Stimulated activated CD4-positive, alpha-beta T cell treated with anti-CD3 and anti-CD28 coated beads, Interleukin-2, amount 100 ng/mL, for 48 hours (primary cell): ENCODE results near the gene ATG10.
"Not testable (repeated sequence)": the region's sequence is repeated elsewhere in the genome, so short reads cannot be mapped to it uniquely, and the experiment has no call there.

ENCODE experiments used
- DNase-seq, 2 donors: peaks; one replicate each; pipeline ENCODE4 v3.0.0-alpha.2; 2020

The ATG10 gene

GRCh38 chr5:82058710-82059109 lies 86.9 kb downstream of the ATG10 start:
- no peak for DNase-seq

GRCh38 chr5:82066791-82067190 lies 95.0 kb downstream of the ATG10 start:
- no peak for DNase-seq

DNA sequence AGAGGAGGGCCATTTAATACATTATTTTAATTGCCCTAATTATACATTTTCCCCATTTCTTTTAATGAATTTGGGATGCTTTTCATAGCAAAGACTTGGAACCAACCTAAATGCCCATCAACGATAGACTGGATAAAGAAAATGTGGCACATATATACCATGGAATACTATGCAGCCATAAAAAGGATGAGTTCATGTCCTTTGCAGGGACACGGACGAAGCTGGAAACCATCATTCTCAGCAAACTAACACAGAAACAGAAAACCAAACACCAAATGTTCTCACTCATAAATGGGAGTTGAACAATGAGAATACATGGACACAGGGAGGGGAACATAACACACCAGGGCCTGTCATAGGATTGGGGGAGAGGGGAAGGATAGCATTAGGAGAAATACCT lies 96.2 kb downstream of the ATG10 start:
- DNase-seq, result not testable (repeated sequence)

DNA sequence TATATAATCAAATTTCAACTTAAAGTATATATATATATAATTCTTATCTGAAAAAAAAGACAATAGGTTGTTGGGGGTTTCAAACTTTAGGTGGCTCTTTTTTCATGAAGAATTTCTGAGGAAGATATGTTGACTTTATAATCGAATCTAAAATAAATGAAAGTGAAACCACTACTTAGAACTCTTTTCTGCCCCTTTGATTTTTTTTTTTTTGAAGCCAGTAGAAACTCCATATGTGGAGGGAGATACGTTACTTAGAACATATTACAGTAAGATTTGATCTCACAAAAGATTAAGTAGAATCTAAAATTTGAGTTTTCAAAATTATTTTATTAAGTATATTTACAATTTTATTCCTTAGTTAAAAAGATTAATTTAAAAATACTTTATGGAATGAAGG lies 96.9 kb downstream of the ATG10 start:
- DNase-seq, result no peak

DNA sequence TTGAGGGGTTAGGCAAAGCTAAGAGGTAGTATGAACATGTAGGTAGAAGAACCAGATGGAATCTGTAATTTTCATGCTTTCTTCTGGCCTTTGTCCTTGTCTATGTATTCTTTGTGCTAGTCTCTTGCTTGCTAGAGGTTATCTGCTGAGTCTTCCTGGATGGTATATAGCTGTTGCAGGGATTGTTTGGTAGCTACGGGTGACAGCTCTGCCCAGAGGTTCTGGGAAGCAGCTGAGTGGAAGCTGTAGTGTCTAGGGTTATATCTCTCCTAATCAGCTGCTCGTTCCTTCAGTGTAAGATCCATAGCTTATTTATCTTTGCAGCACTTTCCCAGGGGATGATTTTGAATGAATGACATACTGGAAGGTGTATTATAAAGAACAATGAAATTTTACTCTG lies 100.3 kb downstream of the ATG10 start:
- DNase-seq, result no peak

- no peak for DNase-seq
These were observed 101.4 kb downstream of the ATG10 start for GRCh38 chr5:82073179-82073578.

GRCh38 chr5:82074950-82075349 lies 103.1 kb downstream of the ATG10 start:
- DNase-seq, result no peak

DNA sequence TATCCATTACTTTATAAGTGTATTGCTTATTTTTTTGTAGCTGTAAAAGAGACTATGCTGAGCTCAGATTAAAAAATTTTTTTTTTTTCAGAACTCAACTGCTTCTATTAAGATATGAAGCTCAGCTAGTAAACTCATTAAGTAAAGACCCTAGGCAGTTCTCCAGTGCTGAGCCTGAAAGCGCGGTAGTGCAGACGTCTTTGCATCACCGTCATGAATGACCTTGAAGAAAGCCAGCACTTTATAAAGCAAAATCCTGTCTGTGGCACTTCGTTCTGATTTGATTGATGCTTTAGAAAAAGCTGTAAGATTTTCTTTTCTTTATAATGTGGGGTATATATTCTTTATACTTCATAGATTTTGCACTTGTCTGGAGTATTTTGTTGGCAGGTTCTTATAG lies 105.7 kb downstream of the ATG10 start:
- DNase-seq, result no peak

GRCh38 chr5:82091617-82092016 lies 119.8 kb downstream of the ATG10 start:
- no peak for DNase-seq

- DNase-seq, result no peak
These were observed 123.7 kb downstream of the ATG10 start for GRCh38 chr5:82095536-82095935.

- no peak for DNase-seq
These were observed 124.4 kb downstream of the ATG10 start for GRCh38 chr5:82096249-82096648.

DNA sequence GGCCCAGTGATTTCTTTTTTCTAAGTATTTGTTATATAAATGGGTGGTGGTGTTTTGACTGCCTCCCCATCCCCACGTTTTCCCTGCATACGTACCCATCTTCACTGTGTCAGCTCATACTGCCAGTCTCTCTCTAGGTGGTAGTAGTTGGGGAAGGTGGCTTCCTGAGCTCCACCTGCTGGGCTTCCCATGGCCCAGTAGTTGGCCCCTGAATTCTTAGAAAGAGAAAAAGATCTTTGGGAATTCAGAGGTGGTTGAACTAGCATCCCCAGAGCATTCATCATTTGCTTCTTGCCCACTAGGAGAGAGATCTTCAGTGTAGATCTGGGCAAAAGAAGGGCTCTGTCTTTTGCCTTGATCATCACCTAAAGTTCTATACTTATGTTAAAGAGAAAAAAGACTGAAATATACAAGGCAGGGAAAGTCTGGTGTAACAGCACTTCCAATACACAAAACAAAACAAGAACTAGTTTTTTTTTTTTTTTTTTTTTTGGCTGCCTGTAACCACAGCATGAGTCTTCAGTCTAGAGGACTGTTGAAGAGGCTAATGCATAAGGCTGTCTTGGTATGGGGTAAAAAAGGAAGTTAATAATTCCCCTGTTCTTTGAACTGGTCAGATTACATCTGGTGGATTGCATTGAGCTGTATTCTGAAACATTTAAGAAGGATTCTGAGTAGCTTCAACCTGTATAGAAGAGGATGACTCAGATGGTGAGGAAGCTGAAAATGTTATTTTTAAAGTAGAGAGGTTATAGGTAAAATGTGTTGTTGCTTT lies 128.7 kb downstream of the ATG10 start:
- DNase-seq, result no peak

GRCh38 chr5:82104872-82105271 lies 133.0 kb downstream of the ATG10 start:
- DNase-seq, result no peak

GRCh38 chr5:82105457-82105856 lies 133.6 kb downstream of the ATG10 start:
- no peak for DNase-seq

GRCh38 chr5:82106207-82106606 lies 134.4 kb downstream of the ATG10 start:
- no peak for DNase-seq

DNA sequence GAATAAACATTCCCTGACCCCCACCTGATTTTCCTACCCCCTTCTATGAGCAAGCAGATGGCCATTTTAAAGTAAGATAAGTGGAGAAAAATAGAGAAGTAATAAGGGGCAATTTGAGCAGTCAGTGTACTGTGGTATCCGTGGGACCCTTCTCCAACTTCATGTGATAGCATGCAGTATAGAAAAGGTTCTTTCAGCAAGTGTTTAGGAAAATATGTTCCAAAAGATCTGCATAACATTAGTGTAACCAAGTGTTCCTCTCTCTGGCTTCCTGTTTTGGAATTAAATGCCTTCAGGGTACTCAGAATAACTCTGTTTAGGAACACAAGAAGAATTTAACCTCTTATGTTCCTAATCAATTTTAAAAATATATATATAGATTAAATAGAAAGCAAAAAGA lies 134.9 kb downstream of the ATG10 start:
- no peak for DNase-seq

- DNase-seq, result no peak
These were observed 135.4 kb downstream of the ATG10 start for GRCh38 chr5:82107267-82107666.

DNA sequence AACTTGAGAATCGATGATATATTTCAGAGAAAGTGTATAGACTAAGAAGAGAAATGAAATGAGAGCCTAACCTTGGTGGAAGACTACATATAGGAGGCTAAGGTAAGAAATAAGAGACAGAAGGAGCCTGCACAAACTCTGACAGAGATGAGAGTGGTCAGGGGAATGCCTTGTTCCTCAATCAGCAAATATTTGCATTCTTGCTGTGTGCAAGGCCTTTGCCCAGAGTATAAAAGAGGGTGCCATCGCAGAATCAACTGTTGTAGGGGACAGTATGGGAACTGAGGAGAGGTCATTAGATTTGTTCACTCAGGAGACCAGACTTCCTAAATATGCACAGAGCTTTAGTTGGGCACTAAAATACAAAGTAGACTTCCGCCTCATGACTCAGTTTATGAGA lies 137.2 kb downstream of the ATG10 start:
- DNase-seq, result no peak

DNA sequence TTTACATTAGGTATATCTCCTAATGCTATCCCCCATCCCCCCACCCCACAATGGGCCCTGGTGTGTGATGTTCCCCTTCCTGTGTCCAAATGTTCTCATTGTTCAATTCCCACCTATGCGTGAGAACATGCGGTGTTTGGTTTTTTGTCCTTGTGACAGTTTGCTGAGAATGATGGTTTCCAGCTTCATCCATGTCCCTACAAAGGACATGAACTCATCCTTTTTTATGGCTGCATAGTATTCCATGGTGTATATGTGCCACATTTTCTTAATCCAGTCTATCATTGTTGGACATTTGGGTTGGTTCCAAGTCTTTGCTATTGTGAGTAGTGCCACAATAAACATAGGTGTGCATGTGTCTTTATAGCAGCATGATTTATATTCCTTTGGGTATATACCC lies 138.1 kb downstream of the ATG10 start:
- DNase-seq, result not testable (repeated sequence)

DNA sequence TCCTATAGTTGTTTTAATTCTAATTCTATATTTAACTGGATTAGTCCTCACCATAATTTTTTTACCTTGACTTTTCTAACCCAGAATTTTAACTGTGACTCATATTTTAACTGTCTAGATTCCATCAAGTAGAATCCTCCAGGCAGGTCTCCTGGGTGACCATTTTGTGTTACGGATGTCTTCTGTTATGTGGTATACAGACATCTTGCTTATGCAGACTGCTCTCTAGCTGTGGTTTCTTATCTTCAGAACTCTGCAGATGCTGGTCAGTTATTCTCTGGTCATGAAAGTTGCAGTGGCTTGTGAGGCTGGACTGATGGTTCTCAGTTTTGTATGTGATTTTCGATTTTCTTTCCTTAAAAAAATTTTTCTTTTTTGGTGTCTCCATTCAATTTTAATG lies 139.4 kb downstream of the ATG10 start:
- DNase-seq, result no peak

GRCh38 chr5:82115858-82116257 lies 144.0 kb downstream of the ATG10 start:
- DNase-seq, result no peak

GRCh38 chr5:82119889-82120288 lies 148.1 kb downstream of the ATG10 start:
- DNase-seq, result no peak

GRCh38 chr5:82129723-82130285 lies 158.0 kb downstream of the ATG10 start:
- DNase-seq, result no peak

- no peak for DNase-seq
These were observed 158.8 kb downstream of the ATG10 start for GRCh38 chr5:82130602-82131001.

- no peak for DNase-seq
These were observed 165.4 kb downstream of the ATG10 start for GRCh38 chr5:82137205-82137604.
